Psoas muscle (tissue), 8 donors: ENCODE data around the gene PLB1. TPM values are rescaled to one million over a fixed set of nuclear protein-coding genes. Genes with fewer than 3 reads are reported as not detected.

Source experiments
- ATAC-seq, 4 donors: fragments of 200-7000 bp; cut with Tn5 transposase; one replicate each; pipeline ENCODE4 v1.9.1; 2020; ENCODE audit warnings: moderate library complexity in 3 of 4, mild to moderate bottlenecking in 2 of 4
- DNase-seq, 2 donors: peaks; one replicate each; pipeline ENCODE4 v3.0.0-alpha.2; 2020
- H3K27ac ChIP-seq: fragments of 200-600 bp; one replicate; pipeline ENCODE4 v1.8.0; 2022
- H3K27me3 ChIP-seq, 3 donors: fragments of 200-600 bp in 1 of 3; one replicate each; pipeline versions ENCODE4 v1.6.1 to v1.8.0; 2013 to 2022; ENCODE audit warnings: low read length in 2 of 3, mild to moderate bottlenecking in 2 of 3, moderate library complexity in 1 of 3; ENCODE audit not compliant: insufficient read depth in 3 of 3
- H3K36me3 ChIP-seq, 2 donors: fragments of 200-600 bp in 1 of 2; one replicate each; pipeline versions ENCODE4 v1.6.1 to v1.8.0; 2013 to 2022; ENCODE audit warnings: low read depth in 1 of 2, mild to moderate bottlenecking in 1 of 2, moderate library complexity in 1 of 2; ENCODE audit not compliant: insufficient read depth in 1 of 2
- H3K4me1 ChIP-seq: fragments of 200-600 bp; one replicate; pipeline ENCODE4 v1.8.0; 2022
- H3K4me3 ChIP-seq: fragments of 200-600 bp; one replicate; pipeline ENCODE4 v1.8.0; 2022; ENCODE audit warnings: mild to moderate bottlenecking
- H3K9me3 ChIP-seq: fragments of 200-600 bp; one replicate; pipeline ENCODE4 v1.8.0; 2022
- CTCF ChIP-seq: fragments of 200-600 bp; IDR thresholded peaks from one replicate; pipeline ENCODE4 v1.8.0; 2022; ENCODE audit warnings: antibody characterized with exemption
- WGBS, 3 donors: extraction: QIAGEN DNeasy Blood & Tissue Kit; methylation state at CpG; one replicate each; pipeline versions ENCODE4 v1.1.6 to v1.1.7; 2013; 5-methylcytosine and 5-hydroxymethylcytosine counted together
- intact Hi-C, 2 donors: fragments of 100-400 bp; cut with DNase I; formaldehyde crosslinking; loops; one replicate each; pipeline versions ENCODE4 v1.11.0 to v1.14.2; 2022
- polyA plus RNA-seq, 3 donors: library from polyadenylated mRNA; stranded (reverse); fragments of 200-250 nt; gene quantifications; one replicate each; pipeline ENCODE4 v1.2.3, GENCODE V29; 2013
- total RNA-seq, 4 donors: library from RNA; stranded (reverse); fragmentation: NEBNext Ultra II Directional in 2 of 4; extraction: Animal tissue kit (Norgen Biotek cat#: 25700) in 2 of 4; gene quantifications; one replicate each; pipeline versions ENCODE4 v1.2.1 to v1.2.4, GENCODE V29; 2021 to 2023
- donor health status: healthy with polysubstance abuse.
- donor health status: DM: no; HTN: no; CAD: no; lungs with moderate emphysema.
- donor health status: Bipolar disorder and iron deficiency.
- donor health status: healthy.
- donor health status: DM: yes; HTN: yes; CAD: no.
- donor health status: DM: no; HTN: no; CAD: no.
- donor health status: DM: no; HTN: no; CAD: no.
- donor health status: DM: yes; HTN: yes; CAD: no.

Gene PLB1
- total and polyA plus RNA-seq, 7 donors, result 0.63 to 4.9 (median 1.7) TPM

- intact Hi-C loops, result no loop called here
- Histone ChIP-seq H3K36me3 (no peaks in the 10 kb centered on the region), H3K4me3 (no peak overlapping the region), H3K27ac (no peak overlapping the region), H3K27me3 (no peaks in the 10 kb centered on the region), H3K4me1 (no peaks in the 10 kb centered on the region), H3K9me3 (no peaks in the 10 kb centered on the region)
- DNase-seq (no peak), ATAC-seq (no peak)
- 75 to 86% (median 78%) methylated on average over 1 of the region's 1 CpG for WGBS, 3 donors
- no peak for TF ChIP-seq CTCF
These were observed 20.6 kb downstream of the PLB1 start for GRCh38 chr2:28516430-28516829.

GRCh38 chr2:28516950-28517349 is 21.1 kb downstream of the PLB1 start:
- H3K4me1 ChIP-seq, result no peaks in the 10 kb centered on the region
- no peak overlapping the region for H3K4me3 ChIP-seq
- no peak for TF ChIP-seq CTCF
- H3K27ac ChIP-seq, result no peak overlapping the region
- WGBS, 3 donors, result 81 to 87% (median 81%) methylated on average over 6 of the region's 6 CpGs
- no peaks in the 10 kb centered on the region for H3K27me3 ChIP-seq
- intact Hi-C loops, result no loop called here
- H3K9me3 ChIP-seq, result no peaks in the 10 kb centered on the region
- DNase-seq, result no peak
- no peaks in the 10 kb centered on the region for H3K36me3 ChIP-seq
- ATAC-seq, result no peak

- WGBS, 3 donors, result 48 to 54% (median 50%) methylated on average over 3 of the region's 3 CpGs
- Histone ChIP-seq H3K27ac (no peak overlapping the region), H3K36me3 (no peaks in the 10 kb centered on the region), H3K4me3 (no peak overlapping the region), H3K4me1 (no peaks in the 10 kb centered on the region), H3K9me3 (no peaks in the 10 kb centered on the region), H3K27me3 (no peaks in the 10 kb centered on the region)
- TF ChIP-seq CTCF, result no peak
- intact Hi-C loops, result no loop called here
- ATAC-seq (no peak), DNase-seq (no peak)
These were observed 25.8 kb downstream of the PLB1 start for GRCh38 chr2:28521663-28522062.

- Histone ChIP-seq H3K27me3 (no peaks in the 10 kb centered on the region), H3K9me3 (no peaks in the 10 kb centered on the region), H3K36me3 (no peaks in the 10 kb centered on the region), H3K4me3 (no peak overlapping the region), H3K27ac (no peak overlapping the region), H3K4me1 (peaks cover under 1% of the 10 kb centered on the region)
- intact Hi-C loops, result no loop called here
- ATAC-seq, result no peak
- no peak for DNase-seq
- WGBS, 3 donors, result 61 to 77% (median 68%) methylated on average over 11 of the region's 11 CpGs
- TF ChIP-seq CTCF, result no peak
These were observed 26.6 kb downstream of the PLB1 start for GRCh38 chr2:28522481-28522880.

- ATAC-seq (no peak), DNase-seq (no peak)
- Histone ChIP-seq H3K36me3 (no peaks in the 10 kb centered on the region), H3K4me1 (peaks cover 15% of the 10 kb centered on the region), H3K27me3 (no peaks in the 10 kb centered on the region), H3K9me3 (no peaks in the 10 kb centered on the region), H3K27ac (no peak overlapping the region), H3K4me3 (no peak overlapping the region)
- 69 to 75% (median 73%) methylated on average over 5 of the region's 5 CpGs for WGBS, 3 donors
- no peak for TF ChIP-seq CTCF
- intact Hi-C loops, result no loop called here
These were observed 28.0 kb downstream of the PLB1 start for GRCh38 chr2:28523902-28524301.
